OCI-LY7 (cell line): ENCODE data around the gene SNX9.

Experiments
- EZH2phosphoT487 ChIP-seq: fragments of 200-600 bp; sonication (generic); IDR thresholded peaks from 2 replicates; pipeline ENCODE4 v1.6.1; 2018; ENCODE audit warnings: low read depth, borderline replicate concordance, mild to moderate bottlenecking, mixed run types, antibody characterized with exemption, low read length, moderate library complexity, mixed read lengths
- TF ChIP-seq, protein P1 (sequence below): fragments of 200-600 bp; sonication (generic); conservative IDR thresholded peaks from 2 replicates; pipeline ENCODE4 v1.5.1; 2014; ENCODE audit warnings: mild to moderate bottlenecking, antibody characterized with exemption, low read length, moderate library complexity, mixed read lengths

GRCh38 chr6:157982563-157983405 lies 159.7 kb downstream of the SNX9 start:
- TF ChIP-seq, protein P1, sequence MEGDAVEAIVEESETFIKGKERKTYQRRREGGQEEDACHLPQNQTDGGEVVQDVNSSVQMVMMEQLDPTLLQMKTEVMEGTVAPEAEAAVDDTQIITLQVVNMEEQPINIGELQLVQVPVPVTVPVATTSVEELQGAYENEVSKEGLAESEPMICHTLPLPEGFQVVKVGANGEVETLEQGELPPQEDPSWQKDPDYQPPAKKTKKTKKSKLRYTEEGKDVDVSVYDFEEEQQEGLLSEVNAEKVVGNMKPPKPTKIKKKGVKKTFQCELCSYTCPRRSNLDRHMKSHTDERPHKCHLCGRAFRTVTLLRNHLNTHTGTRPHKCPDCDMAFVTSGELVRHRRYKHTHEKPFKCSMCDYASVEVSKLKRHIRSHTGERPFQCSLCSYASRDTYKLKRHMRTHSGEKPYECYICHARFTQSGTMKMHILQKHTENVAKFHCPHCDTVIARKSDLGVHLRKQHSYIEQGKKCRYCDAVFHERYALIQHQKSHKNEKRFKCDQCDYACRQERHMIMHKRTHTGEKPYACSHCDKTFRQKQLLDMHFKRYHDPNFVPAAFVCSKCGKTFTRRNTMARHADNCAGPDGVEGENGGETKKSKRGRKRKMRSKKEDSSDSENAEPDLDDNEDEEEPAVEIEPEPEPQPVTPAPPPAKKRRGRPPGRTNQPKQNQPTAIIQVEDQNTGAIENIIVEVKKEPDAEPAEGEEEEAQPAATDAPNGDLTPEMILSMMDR: no peak
- TF ChIP-seq EZH2phosphoT487: no peak
